HFFc6 (cell line): ENCODE measurements around the gene MAP2K5. TPM values are rescaled to one million over a fixed set of nuclear protein-coding genes. Genes with fewer than 3 reads are reported as not detected.

Experiments used
- DNase-seq: peaks from one replicate; pipeline ENCODE4 v3.0.0-alpha.2; 2018
- H3K27ac Mint-ChIP-seq: 2 replicates; pipeline ENCODE4 v1.8.0; 2020; ENCODE audit warnings: mild to moderate bottlenecking, mixed read lengths
- H3K27me3 Mint-ChIP-seq: 2 replicates; pipeline ENCODE4 v1.8.0; 2021; ENCODE audit warnings: mild to moderate bottlenecking, moderate library complexity, mixed read lengths; ENCODE audit not compliant: insufficient read depth
- H3K36me3 Mint-ChIP-seq: 2 replicates; pipeline ENCODE4 v1.8.0; 2021; ENCODE audit warnings: low read depth, mixed read lengths
- H3K4me1 Mint-ChIP-seq: 2 replicates; pipeline ENCODE4 v1.8.0; 2020; ENCODE audit warnings: low read depth, mixed read lengths
- H3K4me3 Mint-ChIP-seq: 2 replicates; pipeline ENCODE4 v1.8.0; 2020; ENCODE audit warnings: mild to moderate bottlenecking, moderate library complexity, mixed read lengths
- H3K9me3 Mint-ChIP-seq: 2 replicates; pipeline ENCODE4 v1.8.0; 2020; ENCODE audit warnings: mild to moderate bottlenecking, mixed read lengths
- CTCF ChIP-seq: fragments of 200-600 bp; sonication (generic); IDR thresholded peaks from 2 replicates; pipeline ENCODE4 v1.5.0; 2021; ENCODE audit warnings: antibody characterized with exemption, mild to moderate bottlenecking
- total RNA-seq, 6 experiments: library from RNA; stranded (reverse); fragmentation: NEBNext Ultra II Directional; extraction: Animal tissue kit (Norgen Biotek cat#: 25700); gene quantifications; 2 replicates in 1 of 6; 3 replicates in 5 of 6; pipeline ENCODE4 v1.2.3, GENCODE V29; 2021

MAP2K5 gene
- total RNA-seq, 6 experiments from 2014 or later = 10.2 to 14.3 (median 13.3) TPM

GRCh38 chr15:67799801-67800205 is 257.3 kb downstream of the MAP2K5 start:
- Mint-ChIP-seq H3K36me3 (peaks cover 15% of the 10 kb centered on the region), H3K27me3 (no peaks in the 10 kb centered on the region), H3K4me3 (no peak overlapping the region), H3K4me1 (no peaks in the 10 kb centered on the region), H3K27ac (no peak overlapping the region), H3K9me3 (peaks cover 11% of the 10 kb centered on the region)
- no peak for DNase-seq
- no peak for TF ChIP-seq CTCF

GRCh38 chr15:67801142-67801541 is 258.6 kb downstream of the MAP2K5 start:
- peaks cover 2% of the 10 kb centered on the region; the same call in 1 of the 2 replicates for H3K36me3 Mint-ChIP-seq
- no peaks in the 10 kb centered on the region for H3K9me3 Mint-ChIP-seq
- no peak for TF ChIP-seq CTCF
- H3K27ac Mint-ChIP-seq = no peak overlapping the region
- DNase-seq = no peak
- H3K4me1 Mint-ChIP-seq = no peaks in the 10 kb centered on the region
- no peaks in the 10 kb centered on the region for H3K27me3 Mint-ChIP-seq
- no peak overlapping the region for H3K4me3 Mint-ChIP-seq

- no peaks in the 10 kb centered on the region for H3K27me3 Mint-ChIP-seq
These were observed 259.7 kb downstream of the MAP2K5 start for GRCh38 chr15:67801926-67802914.

GRCh38 chr15:67803299-67803698 is 260.8 kb downstream of the MAP2K5 start:
- H3K4me3 Mint-ChIP-seq = no peak overlapping the region
- DNase-seq = no peak
- TF ChIP-seq CTCF = no peak
- H3K27me3 Mint-ChIP-seq = no peaks in the 10 kb centered on the region
- no peaks in the 10 kb centered on the region for H3K36me3 Mint-ChIP-seq
- H3K4me1 Mint-ChIP-seq = no peaks in the 10 kb centered on the region
- H3K9me3 Mint-ChIP-seq = no peaks in the 10 kb centered on the region
- H3K27ac Mint-ChIP-seq = no peak overlapping the region

More at GRCh38 chr15:67801926-67802914, 259.7 kb downstream of the MAP2K5 start:
- no peak overlapping the region for H3K27ac Mint-ChIP-seq
- H3K36me3 Mint-ChIP-seq = no peaks in the 10 kb centered on the region
- no peak for TF ChIP-seq CTCF
- DNase-seq = no peak
- H3K9me3 Mint-ChIP-seq = no peaks in the 10 kb centered on the region
- no peaks in the 10 kb centered on the region for H3K4me1 Mint-ChIP-seq
- no peak overlapping the region for H3K4me3 Mint-ChIP-seq

GRCh38 chr15:67803996-67804843 is 261.7 kb downstream of the MAP2K5 start:
- Mint-ChIP-seq H3K27me3 (no peaks in the 10 kb centered on the region), H3K9me3 (no peaks in the 10 kb centered on the region), H3K4me1 (no peaks in the 10 kb centered on the region), H3K4me3 (no peak overlapping the region), H3K27ac (no peak overlapping the region), H3K36me3 (no peaks in the 10 kb centered on the region)
- no peak for TF ChIP-seq CTCF
- no peak for DNase-seq
